Fibroblast of lung (primary cell): ENCODE results near the gene CYSTM1.

Experiments used
- CTCF ChIP-seq, 2 donors: IDR thresholded peaks in 1 of 2; conservative IDR thresholded peaks in 1 of 2; 1 replicate in 1 of 2; 2 replicates in 1 of 2; pipeline ENCODE4 v1.5.1; 2011 to 2012; ENCODE audit warnings: low read length in 2 of 2, control low read depth in 1 of 2, inconsistent platforms in 1 of 2, low read depth in 1 of 2, mild to moderate bottlenecking in 1 of 2
- EZH2 ChIP-seq: IDR thresholded peaks from 2 replicates; pipeline ENCODE4 v1.5.1; 2012; ENCODE audit warnings: low read length, control low read depth, mild to moderate bottlenecking; ENCODE audit errors: missing control alignments

GRCh38 chr5:140182075-140182711 is 7.2 kb downstream of the CYSTM1 start:
- TF ChIP-seq CTCF (conservative IDR thresholded peaks at IDR 0.05 in 1 of 2, IDR thresholded peaks at IDR 0.05 in 1 of 2; ENCODE audit: low read depth in 1 of 2, low read length in 2 of 2) (no peak), EZH2 (no peak)
